ENCODE results near the gene TIGD7.

TIGD7 gene

GRCh38 chr16:3268294-3268693, 36.9 kb downstream of the TIGD7 start:
- Histone ChIP-seq H3K27ac (ENCODE audit: low read depth, low read length) (no peak overlapping the region), H3K4me3 (ENCODE audit: low read depth in 1 of 5, low read length in 5 of 5) (no peak overlapping the region), H3K9me3 (ENCODE audit: control insufficient read depth in 5 of 5, low read length in 5 of 5) (peaks cover 0 to 29% (median 5%) of the 10 kb centered on the region in 5 donors), H3K9ac (ENCODE audit: low read length in 5 of 5) (no peak overlapping the region), H3K4me1 (ENCODE audit: control insufficient read depth in 5 of 5, insufficient read depth in 5 of 5, low read length in 5 of 5) (peaks cover 7 to 19% (median 13%) of the 10 kb centered on the region in 5 donors), H3K27me3 (ENCODE audit: control insufficient read depth in 5 of 5, insufficient read depth in 4 of 5, low read length in 5 of 5) (peaks cover 0 to 4% (median 0%) of the 10 kb centered on the region in 5 donors), H3K36me3 (ENCODE audit: control insufficient read depth in 5 of 5, insufficient read depth in 5 of 5, low read length in 5 of 5) (peaks cover 0 to 18% (median 4%) of the 10 kb centered on the region in 5 donors)

GRCh38 chr16:3266873-3267537, 38.2 kb downstream of the TIGD7 start:
- no peak overlapping the region for H3K9ac ChIP-seq (ENCODE audit: low read length in 5 of 5)
- peaks cover 0 to 18% (median 4%) of the 10 kb centered on the region in 5 donors for H3K36me3 ChIP-seq (ENCODE audit: control insufficient read depth in 5 of 5, insufficient read depth in 5 of 5, low read length in 5 of 5)
- H3K27ac ChIP-seq (ENCODE audit: low read depth, low read length): no peak overlapping the region
- peaks cover 0 to 4% (median 0%) of the 10 kb centered on the region in 5 donors for H3K27me3 ChIP-seq (ENCODE audit: control insufficient read depth in 5 of 5, insufficient read depth in 4 of 5, low read length in 5 of 5)
- H3K9me3 ChIP-seq (ENCODE audit: control insufficient read depth in 5 of 5, low read length in 5 of 5): peaks cover 0 to 29% (median 5%) of the 10 kb centered on the region in 5 donors
- H3K4me1 ChIP-seq (ENCODE audit: control insufficient read depth in 5 of 5, insufficient read depth in 5 of 5, low read length in 5 of 5): peaks cover 7 to 19% (median 16%) of the 10 kb centered on the region in 5 donors
- no peak overlapping the region for H3K4me3 ChIP-seq (ENCODE audit: low read depth in 1 of 5, low read length in 5 of 5)

GRCh38 chr16:3264137-3265036, 40.8 kb downstream of the TIGD7 start:
- peaks cover 0 to 4% (median 0%) of the 10 kb centered on the region in 5 donors for H3K27me3 ChIP-seq (ENCODE audit: control insufficient read depth in 5 of 5, insufficient read depth in 4 of 5, low read length in 5 of 5)
- peaks cover 0 to 29% (median 5%) of the 10 kb centered on the region in 5 donors for H3K9me3 ChIP-seq (ENCODE audit: control insufficient read depth in 5 of 5, low read length in 5 of 5)
- peak overlapping the region; percentile 78 to 100 (median 86) for H3K9ac ChIP-seq (ENCODE audit: low read length in 5 of 5)
- H3K27ac ChIP-seq (ENCODE audit: low read depth, low read length): peak overlapping the region; percentile 99
- peaks cover 7 to 21% (median 20%) of the 10 kb centered on the region in 5 donors for H3K4me1 ChIP-seq (ENCODE audit: control insufficient read depth in 5 of 5, insufficient read depth in 5 of 5, low read length in 5 of 5)
- peaks cover 0 to 18% (median 4%) of the 10 kb centered on the region in 5 donors for H3K36me3 ChIP-seq (ENCODE audit: control insufficient read depth in 5 of 5, insufficient read depth in 5 of 5, low read length in 5 of 5)
- peak overlapping the region; percentile 66 to 82 (median 72) for H3K4me3 ChIP-seq (ENCODE audit: low read depth in 1 of 5, low read length in 5 of 5)

- no peak overlapping the region for H3K9ac ChIP-seq (ENCODE audit: low read length in 5 of 5)
Observed at GRCh38 chr16:3262517-3262916, 42.7 kb downstream of the TIGD7 start.

GRCh38 chr16:3259836-3260235, 45.4 kb downstream of the TIGD7 start:
- H3K27ac ChIP-seq (ENCODE audit: low read depth, low read length): peak overlapping the region; percentile 46
- H3K4me3 ChIP-seq (ENCODE audit: low read depth in 1 of 5, low read length in 5 of 5): no peak overlapping the region

More at GRCh38 chr16:3262517-3262916, 42.7 kb downstream of the TIGD7 start:
- H3K27me3 ChIP-seq (ENCODE audit: control insufficient read depth in 5 of 5, insufficient read depth in 4 of 5, low read length in 5 of 5): peaks cover 0 to 4% (median 0%) of the 10 kb centered on the region in 5 donors
- peaks cover 0 to 20% (median 4%) of the 10 kb centered on the region in 5 donors for H3K9me3 ChIP-seq (ENCODE audit: control insufficient read depth in 5 of 5, low read length in 5 of 5)
- no peak overlapping the region for H3K27ac ChIP-seq (ENCODE audit: low read depth, low read length)
- H3K4me3 ChIP-seq (ENCODE audit: low read depth in 1 of 5, low read length in 5 of 5): peak overlapping the region in 1 of 5 donors; percentile 66
- H3K36me3 ChIP-seq (ENCODE audit: control insufficient read depth in 5 of 5, insufficient read depth in 5 of 5, low read length in 5 of 5): peaks cover 0 to 12% (median 4%) of the 10 kb centered on the region in 5 donors
- H3K4me1 ChIP-seq (ENCODE audit: control insufficient read depth in 5 of 5, insufficient read depth in 5 of 5, low read length in 5 of 5): peaks cover 7 to 37% (median 35%) of the 10 kb centered on the region in 5 donors

GRCh38 chr16:3256866-3257465, 48.3 kb downstream of the TIGD7 start:
- Histone ChIP-seq H3K27me3 (ENCODE audit: control insufficient read depth in 5 of 5, insufficient read depth in 4 of 5, low read length in 5 of 5) (peaks cover 0 to 2% (median 0%) of the 10 kb centered on the region in 5 donors), H3K27ac (ENCODE audit: low read depth, low read length) (no peak overlapping the region), H3K9ac (ENCODE audit: low read length in 5 of 5) (no peak overlapping the region), H3K4me3 (ENCODE audit: low read depth in 1 of 5, low read length in 5 of 5) (no peak overlapping the region), H3K4me1 (ENCODE audit: control insufficient read depth in 5 of 5, insufficient read depth in 5 of 5, low read length in 5 of 5) (peaks cover 0 to 41% (median 26%) of the 10 kb centered on the region in 5 donors), H3K9me3 (ENCODE audit: control insufficient read depth in 5 of 5, low read length in 5 of 5) (no peaks in the 10 kb centered on the region), H3K36me3 (ENCODE audit: control insufficient read depth in 5 of 5, insufficient read depth in 5 of 5, low read length in 5 of 5) (no peaks in the 10 kb centered on the region)

More at GRCh38 chr16:3259836-3260235, 45.4 kb downstream of the TIGD7 start:
- no peak overlapping the region for H3K9ac ChIP-seq (ENCODE audit: low read length in 5 of 5)
- H3K9me3 ChIP-seq (ENCODE audit: control insufficient read depth in 5 of 5, low read length in 5 of 5): peaks cover 0 to 4% (median 3%) of the 10 kb centered on the region in 5 donors
- H3K27me3 ChIP-seq (ENCODE audit: control insufficient read depth in 5 of 5, insufficient read depth in 4 of 5, low read length in 5 of 5): peaks cover 0 to 4% (median 0%) of the 10 kb centered on the region in 5 donors
- H3K36me3 ChIP-seq (ENCODE audit: control insufficient read depth in 5 of 5, insufficient read depth in 5 of 5, low read length in 5 of 5): peaks cover 0 to 2% (median 0%) of the 10 kb centered on the region in 5 donors
- H3K4me1 ChIP-seq (ENCODE audit: control insufficient read depth in 5 of 5, insufficient read depth in 5 of 5, low read length in 5 of 5): peaks cover 6 to 48% (median 31%) of the 10 kb centered on the region in 5 donors

- H3K27ac ChIP-seq (ENCODE audit: low read depth, low read length): no peak within 1 kb of the TSS
- H3K36me3 ChIP-seq (ENCODE audit: control insufficient read depth in 5 of 5, insufficient read depth in 5 of 5, low read length in 5 of 5): no peaks in the 10 kb centered on the region
- H3K4me1 ChIP-seq (ENCODE audit: control insufficient read depth in 5 of 5, insufficient read depth in 5 of 5, low read length in 5 of 5): peaks cover 0 to 41% (median 26%) of the 10 kb centered on the region in 5 donors
- peak within 1 kb of the TSS in 1 of 5 donors; percentile 39 for H3K9ac ChIP-seq (ENCODE audit: low read length in 5 of 5)
- peak within 1 kb of the TSS in 3 of 5 donors; percentile 14 to 37 (median 22) for H3K4me3 ChIP-seq (ENCODE audit: low read depth in 1 of 5, low read length in 5 of 5)
- peaks cover 0 to 2% (median 0%) of the 10 kb centered on the region in 5 donors for H3K27me3 ChIP-seq (ENCODE audit: control insufficient read depth in 5 of 5, insufficient read depth in 4 of 5, low read length in 5 of 5)
- H3K9me3 ChIP-seq (ENCODE audit: control insufficient read depth in 5 of 5, low read length in 5 of 5): no peaks in the 10 kb centered on the region
Observed at GRCh38 chr16:3256146-3256865, 48.9 kb downstream of the TIGD7 start, which contains the start of gene MEFV. Gene MEFV, minus strand, starts transcription at chr16:3256633. Its CDS starts 46 bp downstream, at chr16:3256587.

GRCh38 chr16:3254309-3254708, 50.9 kb downstream of the TIGD7 start:
- no peaks in the 10 kb centered on the region for H3K9me3 ChIP-seq (ENCODE audit: control insufficient read depth in 5 of 5, low read length in 5 of 5)
- H3K4me3 ChIP-seq (ENCODE audit: low read depth in 1 of 5, low read length in 5 of 5): no peak overlapping the region
- H3K4me1 ChIP-seq (ENCODE audit: control insufficient read depth in 5 of 5, insufficient read depth in 5 of 5, low read length in 5 of 5): peaks cover 0 to 36% (median 21%) of the 10 kb centered on the region in 5 donors
- H3K36me3 ChIP-seq (ENCODE audit: control insufficient read depth in 5 of 5, insufficient read depth in 5 of 5, low read length in 5 of 5): no peaks in the 10 kb centered on the region
- no peak overlapping the region for H3K27ac ChIP-seq (ENCODE audit: low read depth, low read length)
- no peak overlapping the region for H3K9ac ChIP-seq (ENCODE audit: low read length in 5 of 5)
- H3K27me3 ChIP-seq (ENCODE audit: control insufficient read depth in 5 of 5, insufficient read depth in 4 of 5, low read length in 5 of 5): peaks cover 0 to 2% (median 0%) of the 10 kb centered on the region in 5 donors

GRCh38 chr16:3252967-3253366, 52.3 kb downstream of the TIGD7 start:
- no peaks in the 10 kb centered on the region for H3K36me3 ChIP-seq (ENCODE audit: control insufficient read depth in 5 of 5, insufficient read depth in 5 of 5, low read length in 5 of 5)
- H3K4me1 ChIP-seq (ENCODE audit: control insufficient read depth in 5 of 5, insufficient read depth in 5 of 5, low read length in 5 of 5): peaks cover 0 to 22% (median 9%) of the 10 kb centered on the region in 5 donors
- peaks cover 0 to 4% (median 2%) of the 10 kb centered on the region in 5 donors for H3K27me3 ChIP-seq (ENCODE audit: control insufficient read depth in 5 of 5, insufficient read depth in 4 of 5, low read length in 5 of 5)
- no peak overlapping the region for H3K4me3 ChIP-seq (ENCODE audit: low read depth in 1 of 5, low read length in 5 of 5)
- H3K9ac ChIP-seq (ENCODE audit: low read length in 5 of 5): no peak overlapping the region
- H3K27ac ChIP-seq (ENCODE audit: low read depth, low read length): no peak overlapping the region
- no peaks in the 10 kb centered on the region for H3K9me3 ChIP-seq (ENCODE audit: control insufficient read depth in 5 of 5, low read length in 5 of 5)

Data from subcutaneous abdominal adipose tissue (tissue), 5 donors.